ENCODE data around the gene KIRREL3. TPM values are rescaled to one million over a fixed set of nuclear protein-coding genes. Genes with fewer than 3 reads are reported as not detected.
A peak's percentile ranks its signal among the peaks of the same experiment; 100 is the strongest.

Gene KIRREL3
- total RNA-seq, 2 donors from 2014 or later: 0.44 to 2.1 TPM

DNA sequence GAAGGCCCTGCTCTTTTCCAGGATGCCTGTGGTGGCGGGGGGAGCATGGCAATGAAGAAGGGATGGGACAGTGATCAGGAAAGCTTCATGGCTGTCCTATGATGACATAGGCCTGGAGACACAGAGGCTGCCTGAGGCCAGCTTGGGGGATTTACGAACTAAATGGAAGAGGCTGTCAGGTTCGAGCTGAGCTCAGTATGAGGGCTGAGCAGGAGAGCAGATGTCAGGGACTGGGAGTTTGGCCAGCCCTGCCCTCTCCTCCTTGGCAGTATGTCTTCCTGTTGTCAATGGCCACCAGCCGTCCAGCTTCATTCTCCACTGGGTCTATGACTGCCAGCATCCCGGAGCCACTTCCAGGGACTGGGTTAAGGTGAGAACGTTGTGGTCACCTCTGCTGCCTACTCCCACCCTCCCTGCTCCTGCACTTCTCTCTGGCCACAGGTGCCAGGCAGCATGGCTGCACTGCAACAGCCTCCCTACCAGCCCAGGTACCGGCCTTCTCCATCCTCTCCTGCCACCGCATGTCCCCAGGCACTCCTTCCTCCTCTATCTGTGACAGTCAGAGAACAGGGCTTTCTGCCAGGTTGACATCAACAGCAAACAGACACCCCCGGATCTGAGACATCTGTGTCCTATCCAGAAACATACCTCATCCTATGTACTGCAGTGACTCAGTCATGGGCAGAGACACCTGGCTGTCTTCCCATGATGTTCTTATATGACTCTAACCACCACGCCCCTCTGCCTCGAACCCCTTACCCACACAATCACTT lies 75.1 kb downstream of the KIRREL3 start:
- DNase-seq: no peak
- intact Hi-C loops (cut with DNase I): no loop called here
- peak; percentile 70 to 76 for ATAC-seq

DNA sequence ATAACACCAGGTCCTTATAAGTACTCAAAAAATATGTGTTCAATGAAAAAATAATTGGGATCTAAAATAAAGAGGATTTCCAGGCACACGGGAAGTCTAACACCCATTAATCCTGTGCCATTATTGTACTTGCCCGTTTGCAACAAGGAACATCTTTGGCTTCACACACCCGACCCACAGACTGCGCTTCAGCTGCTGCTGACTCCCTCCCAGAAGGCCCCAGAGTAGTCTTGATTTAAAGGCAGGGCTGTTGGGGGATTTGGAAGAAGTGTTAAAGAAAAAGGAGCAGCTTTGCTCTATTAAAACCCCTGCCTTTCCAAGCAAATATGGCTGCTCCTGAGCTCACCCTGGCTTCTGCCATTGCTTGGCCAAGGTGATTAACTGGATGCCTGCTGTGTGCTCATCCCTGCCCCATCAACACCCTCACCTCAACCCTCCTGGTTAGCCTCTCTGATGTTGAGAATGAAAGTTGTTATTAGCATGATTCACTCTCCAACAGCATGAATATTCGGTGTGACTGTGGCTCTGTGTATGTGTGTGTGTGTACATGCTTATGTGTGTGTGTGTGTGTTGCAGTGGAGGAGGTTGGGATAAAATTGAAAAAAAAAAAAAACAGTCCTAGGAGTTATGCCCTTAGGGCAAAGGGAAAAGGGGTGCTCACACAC lies 76.1 kb downstream of the KIRREL3 start:
- no peak for ATAC-seq
- intact Hi-C loops (cut with DNase I): no loop called here

DNA sequence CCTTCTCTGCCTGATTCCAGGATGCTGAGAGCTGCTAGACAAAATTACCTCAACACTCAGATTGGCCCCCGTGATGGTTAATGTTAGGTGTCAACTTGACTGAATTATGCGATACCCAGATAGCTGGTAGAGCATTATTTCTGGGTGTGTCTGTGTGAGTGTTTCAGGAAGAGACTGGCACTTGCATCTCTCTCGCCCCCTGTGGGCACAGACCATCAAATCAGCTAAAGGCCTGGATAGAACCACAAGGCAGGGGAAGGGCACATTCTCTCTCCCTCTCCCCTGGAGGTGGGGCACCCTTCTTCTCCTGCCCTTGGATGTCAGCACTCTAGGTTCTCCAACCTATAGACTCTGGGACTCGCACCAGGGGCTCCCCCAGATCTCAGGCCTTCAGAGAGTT lies 79.7 kb downstream of the KIRREL3 start:
- intact Hi-C loops (cut with DNase I): no loop called here
- DNase-seq: no peak

More for the DNA sequence above, 76.1 kb downstream of the KIRREL3 start:
- no peak for DNase-seq

DNA sequence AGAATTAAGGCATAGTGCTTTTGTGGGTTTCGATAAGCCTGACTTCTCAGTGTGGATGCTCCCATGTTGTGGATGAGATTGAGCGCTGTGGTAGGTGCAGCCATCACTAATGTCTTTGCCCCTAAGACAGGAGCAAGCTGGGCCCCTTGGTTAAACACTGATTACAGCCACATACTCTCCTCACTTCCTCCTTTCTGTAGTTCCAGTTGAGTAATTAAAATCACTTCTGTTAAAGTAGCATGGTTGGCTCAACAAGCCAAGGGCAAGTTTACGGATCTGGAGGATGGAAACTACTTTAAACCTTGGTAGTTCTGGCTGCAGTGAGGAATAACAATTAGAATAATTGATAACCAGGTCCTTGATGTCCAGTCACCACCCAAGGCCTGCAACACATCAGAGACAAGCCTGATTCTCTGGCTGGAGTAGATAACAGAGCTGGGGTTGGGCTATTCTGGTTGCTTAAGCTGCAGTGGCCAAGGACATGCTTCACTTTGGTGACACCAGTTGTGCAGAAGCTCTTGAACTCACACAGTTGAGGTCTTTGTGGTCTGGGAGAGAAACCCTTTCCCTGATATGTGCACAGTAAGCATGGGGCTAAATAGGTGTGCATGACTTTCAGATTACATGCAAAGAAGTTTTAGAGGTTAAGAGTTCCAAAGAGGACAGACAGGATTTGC lies 81.3 kb downstream of the KIRREL3 start:
- DNase-seq (no peak), ATAC-seq (peak; percentile 52 to 68)
- intact Hi-C loops (cut with DNase I): no loop called here

More for the DNA sequence above, 79.7 kb downstream of the KIRREL3 start:
- no peak for ATAC-seq

DNA sequence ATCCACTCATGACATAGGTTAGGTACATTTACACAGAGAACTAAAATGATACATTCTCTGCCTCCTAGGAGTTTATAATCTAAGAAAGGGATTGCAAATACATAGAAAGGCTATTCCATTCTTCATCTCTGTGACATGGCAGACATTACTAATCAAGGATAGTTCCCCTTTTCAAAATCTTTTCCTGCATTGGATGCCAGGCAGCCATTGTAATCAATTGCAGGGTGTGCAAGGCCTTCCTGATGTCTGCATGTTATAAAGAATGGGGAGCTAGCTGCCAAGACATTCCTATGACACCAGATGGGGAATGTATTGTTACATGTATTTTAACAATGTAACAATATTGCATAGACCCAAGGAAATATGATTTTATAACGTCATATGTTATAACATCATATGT lies 82.0 kb downstream of the KIRREL3 start:
- DNase-seq: no peak
- intact Hi-C loops (cut with DNase I): no loop called here
- ATAC-seq: no peak

DNA sequence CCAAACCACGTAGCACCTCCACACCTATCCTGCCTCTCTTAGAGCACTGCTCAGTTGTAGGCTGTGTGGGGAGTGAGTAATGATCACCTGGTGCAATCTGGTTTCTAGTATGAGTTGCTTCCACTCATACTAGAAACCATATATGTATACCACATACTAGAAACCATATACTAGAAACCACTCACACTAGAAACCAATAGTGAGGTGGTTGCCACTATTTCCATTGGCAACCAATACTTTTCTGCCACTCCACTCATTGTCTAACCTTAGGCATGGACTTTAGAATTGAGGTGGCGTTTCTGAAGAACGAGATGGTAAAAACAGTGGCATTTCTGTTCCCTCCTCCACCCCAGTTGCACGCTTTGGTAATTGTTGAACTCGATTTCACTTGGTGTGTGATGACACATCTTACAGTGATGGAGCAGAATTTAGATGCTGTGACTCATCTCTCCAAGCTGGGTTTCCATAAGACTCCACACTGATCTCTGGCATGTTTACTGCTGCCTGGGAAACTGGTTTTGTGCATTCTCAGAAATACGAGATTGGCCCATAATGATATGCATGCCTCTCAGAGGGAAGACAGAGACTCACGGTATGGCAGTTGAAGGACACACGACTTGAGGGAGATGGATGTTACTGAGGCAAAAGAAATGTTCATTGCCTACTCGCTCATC lies 82.9 kb downstream of the KIRREL3 start:
- intact Hi-C loops (cut with DNase I): no loop called here
- peak in 1 of 2 donors; percentile 90 for ATAC-seq
- DNase-seq: no peak

DNA sequence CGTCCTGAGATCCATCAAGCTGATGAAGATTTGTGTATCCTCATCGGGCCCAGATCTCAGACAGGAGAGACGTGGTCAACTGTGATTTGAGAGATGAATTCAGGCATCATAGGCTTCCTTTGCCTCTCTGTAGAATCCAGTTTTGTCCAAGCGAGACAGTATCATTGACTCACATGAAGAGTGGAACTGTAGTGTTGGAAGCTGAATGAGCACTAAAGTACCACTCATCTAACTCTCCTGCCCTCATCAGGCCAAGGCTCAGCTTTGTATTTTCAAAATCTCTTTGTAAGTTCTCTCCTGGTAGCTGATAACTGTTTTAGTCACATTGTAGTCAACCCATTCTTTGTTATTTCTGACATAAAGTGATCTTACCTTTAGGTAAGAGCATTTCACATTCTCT lies 85.1 kb downstream of the KIRREL3 start:
- ATAC-seq (no peak), DNase-seq (no peak)
- intact Hi-C loops (cut with DNase I): no loop called here

DNA sequence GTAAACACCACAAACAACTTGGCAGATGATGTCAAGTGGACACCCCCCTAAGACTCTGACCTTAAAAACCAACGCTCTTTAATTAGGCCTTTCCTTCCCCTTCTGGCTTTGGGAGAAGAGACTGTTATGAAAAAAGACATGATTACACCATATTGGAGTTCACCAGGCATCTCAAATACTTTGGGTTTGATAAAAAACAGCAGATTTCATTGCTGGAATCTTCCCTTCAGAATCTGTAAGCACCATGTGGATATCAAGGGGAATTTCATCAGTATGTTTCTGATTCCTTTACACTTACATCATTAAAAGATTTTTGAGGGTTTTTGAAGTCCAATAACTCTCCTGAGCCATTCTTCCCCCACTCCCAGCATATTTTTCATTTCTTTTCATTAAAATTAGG lies 85.6 kb downstream of the KIRREL3 start:
- intact Hi-C loops (cut with DNase I): no loop called here
- no peak for ATAC-seq
- DNase-seq: no peak

DNA sequence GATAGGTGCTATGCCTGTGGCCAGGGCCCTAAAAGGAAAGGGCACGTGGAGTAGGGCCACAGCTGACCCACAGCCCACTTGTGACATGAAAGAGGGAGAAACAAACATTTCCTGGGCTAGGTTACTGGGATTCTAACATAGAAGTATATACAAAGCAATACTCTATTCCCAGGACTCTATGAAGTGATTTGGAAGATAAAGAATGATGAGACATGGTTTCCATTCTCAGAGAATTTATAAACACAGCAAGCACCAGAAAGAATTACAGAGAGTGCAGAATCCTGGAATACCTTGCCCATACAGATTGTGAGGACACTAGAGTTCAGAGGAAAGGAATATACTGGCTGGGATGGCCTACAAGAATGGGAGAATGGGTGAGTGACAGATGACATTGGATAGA lies 86.4 kb downstream of the KIRREL3 start:
- no peak for ATAC-seq
- intact Hi-C loops (cut with DNase I): no loop called here
- DNase-seq: no peak

DNA sequence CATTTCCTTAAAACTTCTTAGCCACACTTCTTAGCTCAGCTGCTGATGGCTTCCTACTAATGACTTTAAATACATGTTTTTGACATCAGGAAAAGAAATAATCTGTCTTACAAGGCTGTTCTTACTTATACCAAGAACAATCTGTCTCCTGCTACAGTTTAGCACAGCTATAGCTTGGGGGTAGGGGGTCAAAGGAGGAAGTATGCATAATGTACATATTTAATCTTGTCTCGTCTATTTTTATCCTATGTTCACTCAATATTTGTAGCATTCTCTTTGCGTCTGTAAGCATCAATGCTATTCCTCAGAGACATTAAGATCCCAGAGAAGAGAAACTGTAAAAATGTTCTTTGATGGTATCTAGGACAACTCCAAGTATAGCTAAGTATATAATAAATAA lies 96.0 kb downstream of the KIRREL3 start:
- intact Hi-C loops (cut with DNase I): no loop called here
- DNase-seq (no peak), ATAC-seq (no peak)

DNA sequence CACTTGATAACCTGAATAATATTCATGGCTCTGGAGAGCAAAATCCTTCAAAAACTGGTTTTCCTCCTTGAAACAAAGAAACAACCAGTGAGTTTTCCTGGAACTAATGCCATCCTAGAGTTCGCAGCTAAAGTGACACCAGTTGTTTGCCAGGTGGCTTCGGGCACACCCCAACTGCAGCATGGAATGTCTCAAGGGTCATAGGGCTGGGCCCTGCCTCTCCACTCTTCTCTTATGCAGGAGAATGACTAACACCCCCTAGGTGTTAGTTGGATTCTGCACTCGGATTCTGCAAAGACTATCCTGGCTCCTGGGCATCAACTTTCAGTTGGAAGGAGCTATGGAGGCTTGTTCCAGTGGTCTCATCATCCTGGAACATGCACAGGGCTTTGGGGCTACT lies 98.8 kb downstream of the KIRREL3 start:
- ATAC-seq (no peak), DNase-seq (no peak)
- intact Hi-C loops (cut with DNase I): no loop called here

DNA sequence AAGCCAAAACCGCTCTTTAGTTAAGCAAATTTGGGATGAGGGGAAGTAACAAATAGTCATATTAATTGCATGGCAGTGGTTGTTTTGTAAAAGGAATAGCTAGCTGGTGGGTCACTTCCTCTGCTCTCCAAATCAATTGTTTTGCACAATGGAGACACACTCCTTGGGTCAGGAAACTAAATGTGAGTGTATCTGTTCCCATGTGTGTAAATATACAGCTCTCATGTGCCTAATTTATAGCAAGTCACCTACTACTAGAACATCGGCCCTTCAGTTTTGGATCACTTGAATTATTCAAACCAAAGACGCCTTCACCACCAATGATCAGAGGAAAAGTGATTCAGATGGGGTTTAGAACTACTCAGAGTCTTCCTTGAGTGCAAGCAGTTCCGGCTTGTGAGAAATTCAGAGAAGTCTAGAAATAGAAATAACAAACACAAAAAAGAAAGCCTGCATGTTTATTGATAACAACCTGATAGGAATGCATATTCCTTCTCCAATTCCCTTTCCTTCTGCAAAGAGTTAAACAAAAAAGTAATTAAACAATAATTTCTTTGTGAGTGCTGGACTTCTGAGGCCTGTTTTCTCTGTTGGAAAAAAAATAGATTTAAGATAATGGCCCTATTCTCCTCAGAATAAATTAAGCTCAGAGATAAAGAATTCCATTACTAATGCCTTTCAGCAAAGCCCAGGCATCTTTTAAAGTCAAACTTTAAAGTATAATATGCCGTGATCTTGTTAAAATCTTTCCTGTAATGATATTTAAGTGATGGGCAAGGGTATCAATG lies 100.4 kb downstream of the KIRREL3 start:
- DNase-seq: no peak
- no peak for ATAC-seq
- intact Hi-C loops (cut with DNase I): no loop called here

DNA sequence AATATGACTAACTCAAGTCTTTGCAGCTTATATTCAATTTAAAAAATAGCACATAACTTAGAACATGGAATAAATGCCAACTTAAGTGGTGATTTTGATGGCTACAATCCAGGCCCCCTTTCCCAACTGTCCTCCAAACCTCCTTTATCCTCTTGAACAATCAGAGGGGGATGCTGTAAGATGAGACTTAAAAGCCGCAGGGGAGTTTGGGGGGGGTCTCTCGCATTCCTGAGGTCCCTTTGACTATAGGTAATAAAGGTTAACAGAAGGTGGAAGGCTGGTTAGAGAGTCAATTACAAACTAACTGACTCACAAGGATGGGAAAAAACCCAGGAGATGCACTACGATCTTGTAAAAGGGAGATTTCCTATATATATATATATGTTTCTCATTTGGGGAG lies 101.8 kb downstream of the KIRREL3 start:
- intact Hi-C loops (cut with DNase I): no loop called here
- DNase-seq (no peak), ATAC-seq (no peak)

DNA sequence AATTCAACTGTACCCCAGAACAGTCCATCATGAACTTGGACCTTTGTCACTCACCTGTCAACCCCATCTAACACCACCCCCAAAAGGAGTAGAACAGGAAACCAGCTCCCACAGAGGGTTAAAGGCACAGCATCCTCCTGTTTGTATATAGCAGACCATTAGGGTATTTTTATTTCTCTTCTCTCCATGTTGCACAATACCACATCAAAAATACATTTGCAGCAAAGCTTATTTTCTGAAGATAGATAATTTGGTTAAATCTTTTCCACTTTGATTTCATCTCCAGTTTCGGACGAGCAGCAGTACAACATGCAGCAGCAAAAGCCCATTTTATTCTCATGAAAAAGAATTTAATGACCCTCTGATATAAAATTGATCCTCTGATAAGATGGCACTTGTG lies 103.1 kb downstream of the KIRREL3 start:
- intact Hi-C loops (cut with DNase I): no loop called here
- DNase-seq: no peak
- ATAC-seq: no peak

DNA sequence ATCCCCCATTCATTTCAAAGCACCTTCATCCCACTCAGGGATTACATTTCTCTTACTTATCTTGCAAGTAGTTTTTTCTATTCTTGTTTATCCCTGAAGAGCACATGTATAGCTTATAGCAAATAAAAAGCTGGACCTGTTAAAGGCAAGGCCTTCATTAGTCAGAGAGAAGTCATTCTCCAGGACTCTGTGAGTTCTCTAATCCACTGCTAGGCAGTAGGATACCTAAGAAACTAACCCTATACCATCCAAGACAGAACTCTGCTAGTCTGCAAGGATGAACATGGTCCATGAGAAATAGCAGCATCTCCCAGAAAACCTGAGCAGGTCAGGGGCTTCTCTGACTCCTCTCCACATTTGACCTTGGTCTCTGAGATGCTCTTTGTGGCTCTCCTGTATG lies 104.5 kb downstream of the KIRREL3 start:
- intact Hi-C loops (cut with DNase I): no loop called here

DNA sequence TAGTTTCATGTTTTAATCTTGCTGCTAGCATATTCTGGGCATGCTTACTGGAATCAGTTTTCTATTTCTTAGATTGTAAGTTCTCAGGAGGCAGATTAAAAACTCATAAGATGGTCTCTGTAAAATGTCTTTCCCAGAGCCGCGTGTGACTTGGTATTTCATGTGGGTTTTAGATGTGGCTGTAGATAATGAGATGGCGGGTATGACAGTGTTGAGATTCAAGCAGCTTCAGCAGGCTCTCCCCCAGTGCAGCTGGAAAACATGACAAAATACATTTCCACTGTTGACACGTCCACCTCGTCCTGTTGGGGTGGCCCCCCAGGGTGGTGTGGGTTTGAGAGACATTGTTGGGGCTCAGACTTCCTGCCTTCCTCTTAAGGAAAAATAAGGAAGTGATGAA lies 106.8 kb downstream of the KIRREL3 start:
- intact Hi-C loops (cut with DNase I): no loop called here
- ATAC-seq (no peak), DNase-seq (no peak)

More for the DNA sequence above, 104.5 kb downstream of the KIRREL3 start:
- DNase-seq (no peak), ATAC-seq (no peak)

DNA sequence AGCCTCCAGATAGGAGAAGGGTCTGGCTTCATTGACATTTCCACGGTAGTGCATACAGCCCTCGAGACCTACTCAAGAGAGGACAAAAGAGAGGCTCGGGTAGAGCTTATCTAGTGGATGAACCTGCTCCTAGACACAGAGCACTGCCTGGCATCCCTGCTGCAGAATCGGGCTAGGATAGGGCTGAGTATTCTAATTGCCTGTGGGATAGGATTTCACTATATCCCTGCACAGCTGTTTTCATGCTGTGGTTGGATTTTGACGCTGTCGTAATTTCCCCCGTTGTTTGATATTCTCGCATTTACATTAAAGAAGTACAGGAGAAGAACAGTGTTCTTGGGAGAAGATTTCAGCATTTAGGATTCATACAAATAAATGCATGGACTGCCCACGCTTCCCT lies 107.8 kb downstream of the KIRREL3 start:
- no peak for ATAC-seq
- intact Hi-C loops (cut with DNase I): no loop called here

DNA sequence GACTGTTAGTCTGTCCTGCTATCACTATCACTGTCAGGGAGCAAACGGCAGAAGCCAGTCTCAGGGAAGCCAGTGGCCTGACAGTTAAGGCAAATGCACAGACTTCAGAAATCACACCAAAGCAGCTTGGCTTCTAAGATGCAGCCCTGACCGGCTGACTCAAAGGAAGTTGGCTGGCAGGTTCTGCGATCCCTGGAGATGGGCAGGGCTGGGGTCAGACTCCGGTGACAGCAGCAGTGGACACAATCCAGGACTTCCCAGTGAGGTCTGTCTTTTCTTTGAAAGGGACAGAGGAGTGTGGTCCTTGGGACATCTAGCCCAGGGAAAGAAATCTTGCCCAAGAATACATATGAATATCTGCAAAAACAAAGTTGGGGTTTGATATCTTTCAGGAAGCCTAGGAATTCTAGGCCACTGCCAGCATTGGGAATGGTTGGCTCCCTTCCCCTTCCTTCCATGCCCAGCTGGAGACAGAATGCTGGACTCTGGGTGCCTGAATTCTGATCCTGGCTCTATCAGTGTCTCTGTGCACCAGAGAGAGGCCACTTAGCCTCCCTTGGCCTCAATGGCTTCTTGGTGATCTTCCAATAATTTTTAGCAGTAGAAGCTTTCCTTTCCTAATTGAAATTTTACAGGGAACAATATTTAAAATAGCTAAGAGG lies 108.9 kb downstream of the KIRREL3 start:
- intact Hi-C loops (cut with DNase I): no loop called here
- DNase-seq: peak; percentile 69
- ATAC-seq: peak; percentile 61 to 80

More for the DNA sequence above, 107.8 kb downstream of the KIRREL3 start:
- no peak for DNase-seq

DNA sequence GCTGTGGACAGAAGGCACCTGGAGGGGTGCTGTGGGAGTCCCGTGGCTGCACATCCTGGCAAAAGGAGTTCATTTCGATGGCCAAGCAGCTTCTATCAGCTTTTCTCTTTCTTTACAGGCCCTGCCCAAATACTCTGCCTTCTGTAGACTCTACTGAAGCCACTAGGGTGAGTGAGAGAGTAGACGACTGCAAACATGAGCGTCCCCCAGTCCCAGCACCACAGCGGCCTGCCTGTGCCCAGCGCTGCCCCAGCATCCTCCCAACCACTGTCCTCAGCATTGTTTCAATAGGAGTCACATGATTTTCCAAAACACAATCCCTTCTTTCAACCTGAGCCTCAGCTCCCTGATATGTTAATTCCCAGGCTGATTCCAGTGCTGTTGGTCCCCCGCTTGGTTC lies 110.0 kb downstream of the KIRREL3 start:
- intact Hi-C loops (cut with DNase I): no loop called here
- no peak for ATAC-seq

More for the DNA sequence above, 110.0 kb downstream of the KIRREL3 start:
- no peak for DNase-seq

Measured in left cardiac atrium (tissue), 4 donors.